SH-SY5Y (cell line): ENCODE results near the gene KRT79.

Experiments
- GATA2 ChIP-seq: IDR thresholded peaks from 2 replicates; pipeline ENCODE4 v1.6.1; 2011; ENCODE audit warnings: mild to moderate bottlenecking, low read depth, low read length
- GATA3 ChIP-seq: IDR thresholded peaks from 2 replicates; pipeline ENCODE4 v1.6.1; 2011; ENCODE audit warnings: low read depth, mild to moderate bottlenecking, low read length, moderate library complexity

- TF ChIP-seq GATA2: no peak
- TF ChIP-seq GATA3: no peak
Measured at GRCh38 chr12:52815161-52815560, 18.9 kb downstream of the KRT79 start.
